ENCODE results near the gene PTH2. TPM values are rescaled to one million over a fixed set of nuclear protein-coding genes. Genes with fewer than 3 reads are reported as not detected.

The PTH2 gene
- total RNA-seq, 2 donors from 2014 or later, result not detected

DNA sequence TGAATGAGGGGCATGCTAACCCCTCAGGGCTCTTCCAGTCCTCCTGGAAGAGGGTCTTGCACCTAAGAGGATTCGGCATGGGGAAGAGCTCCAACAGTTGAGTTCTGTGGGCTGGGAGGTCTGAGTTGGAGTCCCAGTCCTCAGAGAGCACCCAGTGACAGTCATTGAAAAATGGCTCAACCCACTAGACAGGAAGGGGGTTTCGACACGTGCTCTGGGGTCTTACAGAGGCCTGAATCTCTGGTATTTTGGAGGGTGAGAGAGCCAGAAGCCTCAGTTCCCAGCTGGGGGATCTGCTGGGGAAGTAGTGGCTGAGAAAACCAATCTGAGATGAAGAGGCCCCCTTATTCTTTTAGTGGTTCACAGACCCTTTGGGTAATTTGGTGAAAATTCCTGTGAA, 9.0 kb downstream of the PTH2 start:
- no peaks in the 10 kb centered on the region for H3K27me3 ChIP-seq (replicated peaks; ENCODE audit: insufficient read depth)
- H3K4me3 ChIP-seq, result no peak overlapping the region
- DNase-seq (ENCODE audit: low spot score) (no peak), ATAC-seq (ENCODE audit: insufficient number of reproducible peaks, low FRiP score, low read depth) (no peak)
- H3K4me1 ChIP-seq (ENCODE audit: control insufficient read depth in 1 of 2, low read depth in 2 of 2), result no peaks in the 10 kb centered on the region
- H3K36me3 ChIP-seq, result no peaks in the 10 kb centered on the region
- no peaks in the 10 kb centered on the region for H3K9me3 ChIP-seq
- H3K27ac ChIP-seq, result no peak overlapping the region
- TF ChIP-seq, protein P1, sequence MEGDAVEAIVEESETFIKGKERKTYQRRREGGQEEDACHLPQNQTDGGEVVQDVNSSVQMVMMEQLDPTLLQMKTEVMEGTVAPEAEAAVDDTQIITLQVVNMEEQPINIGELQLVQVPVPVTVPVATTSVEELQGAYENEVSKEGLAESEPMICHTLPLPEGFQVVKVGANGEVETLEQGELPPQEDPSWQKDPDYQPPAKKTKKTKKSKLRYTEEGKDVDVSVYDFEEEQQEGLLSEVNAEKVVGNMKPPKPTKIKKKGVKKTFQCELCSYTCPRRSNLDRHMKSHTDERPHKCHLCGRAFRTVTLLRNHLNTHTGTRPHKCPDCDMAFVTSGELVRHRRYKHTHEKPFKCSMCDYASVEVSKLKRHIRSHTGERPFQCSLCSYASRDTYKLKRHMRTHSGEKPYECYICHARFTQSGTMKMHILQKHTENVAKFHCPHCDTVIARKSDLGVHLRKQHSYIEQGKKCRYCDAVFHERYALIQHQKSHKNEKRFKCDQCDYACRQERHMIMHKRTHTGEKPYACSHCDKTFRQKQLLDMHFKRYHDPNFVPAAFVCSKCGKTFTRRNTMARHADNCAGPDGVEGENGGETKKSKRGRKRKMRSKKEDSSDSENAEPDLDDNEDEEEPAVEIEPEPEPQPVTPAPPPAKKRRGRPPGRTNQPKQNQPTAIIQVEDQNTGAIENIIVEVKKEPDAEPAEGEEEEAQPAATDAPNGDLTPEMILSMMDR (IDR thresholded peaks at IDR 0.05), result no peak

DNA sequence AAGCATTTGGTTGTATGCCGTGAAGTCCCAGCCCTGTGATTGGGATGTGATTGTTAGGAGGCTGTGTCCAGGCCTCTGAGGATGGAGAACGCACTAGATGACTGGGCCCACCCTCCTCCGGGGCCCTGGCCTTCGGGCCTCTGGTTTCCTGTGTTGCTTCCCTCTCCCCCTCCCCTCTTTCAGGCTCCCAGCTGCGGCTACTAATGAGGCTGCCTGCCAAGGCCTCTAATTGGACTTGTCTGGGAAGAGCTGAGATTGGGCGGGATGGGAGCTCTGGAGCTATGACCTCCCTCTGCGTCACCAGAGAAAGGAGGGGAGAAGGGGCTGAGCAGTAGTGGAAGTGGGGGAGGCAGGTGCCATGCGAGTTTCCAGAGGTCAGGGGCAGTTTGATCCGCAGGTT, 9.9 kb downstream of the PTH2 start:
- Histone ChIP-seq H3K27me3 (replicated peaks; ENCODE audit: insufficient read depth) (no peaks in the 10 kb centered on the region), H3K4me3 (no peak overlapping the region), H3K36me3 (no peaks in the 10 kb centered on the region), H3K4me1 (ENCODE audit: control insufficient read depth in 1 of 2, low read depth in 2 of 2) (no peaks in the 10 kb centered on the region), H3K27ac (no peak overlapping the region), H3K9me3 (no peaks in the 10 kb centered on the region)
- ATAC-seq (ENCODE audit: insufficient number of reproducible peaks, low FRiP score, low read depth) (no peak), DNase-seq (ENCODE audit: low spot score) (no peak)
- TF ChIP-seq, protein P1 (IDR thresholded peaks at IDR 0.05), result no peak

DNA sequence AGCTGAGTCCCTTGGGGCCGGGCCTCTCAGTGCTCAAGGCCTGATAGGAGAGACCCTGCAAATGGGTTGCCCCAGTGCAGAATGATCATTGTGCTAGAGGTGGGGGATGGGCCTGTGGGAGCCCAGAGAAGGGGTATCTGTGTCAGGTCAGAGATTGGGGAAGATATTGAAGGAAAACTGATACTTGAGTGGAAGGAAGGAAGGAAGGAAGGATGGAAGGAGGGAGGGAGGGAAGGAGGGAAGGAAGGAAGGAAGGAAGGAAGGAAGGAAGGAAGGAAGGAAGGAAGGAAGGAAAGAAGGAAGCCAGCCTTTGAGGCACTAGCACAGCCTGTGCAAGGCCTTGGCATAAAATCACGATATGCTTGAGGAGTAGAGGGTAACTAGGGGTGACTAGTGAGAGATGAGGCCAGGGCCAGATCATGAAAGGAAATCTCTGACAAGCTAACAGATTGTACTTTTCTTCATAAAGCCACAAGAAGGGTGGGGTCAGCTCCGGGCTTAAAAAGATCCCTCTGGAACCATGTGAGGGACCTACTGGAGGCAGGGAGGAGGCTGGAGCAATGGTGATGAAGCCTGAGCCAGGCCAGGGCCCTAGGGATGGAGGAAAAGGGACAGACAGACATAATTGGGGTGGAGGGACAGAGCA, 11.4 kb downstream of the PTH2 start:
- DNase-seq (ENCODE audit: low spot score) (no peak), ATAC-seq (ENCODE audit: insufficient number of reproducible peaks, low FRiP score, low read depth) (no peak)
- H3K27ac ChIP-seq, result no peak overlapping the region
- TF ChIP-seq, protein P1 (IDR thresholded peaks at IDR 0.05), result no peak
- no peaks in the 10 kb centered on the region for H3K36me3 ChIP-seq
- H3K4me3 ChIP-seq, result no peak overlapping the region
- H3K27me3 ChIP-seq (replicated peaks; ENCODE audit: insufficient read depth), result no peaks in the 10 kb centered on the region
- H3K9me3 ChIP-seq, result no peaks in the 10 kb centered on the region
- no peaks in the 10 kb centered on the region for H3K4me1 ChIP-seq (ENCODE audit: control insufficient read depth in 1 of 2, low read depth in 2 of 2)

DNA sequence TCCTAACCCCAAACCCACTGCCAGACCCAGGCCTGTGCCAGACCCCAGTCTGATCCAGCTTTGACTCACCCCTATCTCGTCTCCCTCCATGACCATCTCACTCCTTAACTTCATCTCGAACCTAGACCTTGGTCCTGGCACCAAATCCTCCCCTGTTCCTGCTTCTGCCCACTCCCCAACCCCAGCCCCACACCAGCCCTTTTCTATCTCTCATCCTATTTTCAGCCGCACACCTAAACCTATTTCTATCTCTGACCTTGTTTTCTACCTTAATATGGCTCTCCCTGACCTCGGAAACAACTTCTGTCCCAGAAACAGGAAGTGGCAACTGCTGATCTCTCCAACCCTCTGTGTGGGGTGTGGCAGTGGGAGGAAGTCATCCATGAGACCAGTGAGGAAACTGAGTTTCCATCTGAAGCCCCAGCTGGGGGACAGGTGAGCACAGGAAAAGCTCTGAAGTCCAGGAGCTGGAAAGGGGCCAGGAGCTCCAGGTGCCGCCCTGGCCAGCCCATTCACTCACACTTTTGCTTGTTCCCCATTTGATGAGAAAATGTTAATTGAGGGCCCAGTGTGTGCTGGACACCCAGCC, 13.7 kb downstream of the PTH2 start:
- no peak overlapping the region for H3K4me3 ChIP-seq
- no peaks in the 10 kb centered on the region for H3K4me1 ChIP-seq (ENCODE audit: control insufficient read depth in 1 of 2, low read depth in 2 of 2)
- H3K27ac ChIP-seq, result no peak overlapping the region
- no peaks in the 10 kb centered on the region for H3K27me3 ChIP-seq (replicated peaks; ENCODE audit: insufficient read depth)
- ATAC-seq (ENCODE audit: insufficient number of reproducible peaks, low FRiP score, low read depth) (no peak), DNase-seq (ENCODE audit: low spot score) (no peak)
- TF ChIP-seq, protein P1 (IDR thresholded peaks at IDR 0.05), result no peak
- H3K9me3 ChIP-seq, result no peaks in the 10 kb centered on the region
- no peaks in the 10 kb centered on the region for H3K36me3 ChIP-seq

DNA sequence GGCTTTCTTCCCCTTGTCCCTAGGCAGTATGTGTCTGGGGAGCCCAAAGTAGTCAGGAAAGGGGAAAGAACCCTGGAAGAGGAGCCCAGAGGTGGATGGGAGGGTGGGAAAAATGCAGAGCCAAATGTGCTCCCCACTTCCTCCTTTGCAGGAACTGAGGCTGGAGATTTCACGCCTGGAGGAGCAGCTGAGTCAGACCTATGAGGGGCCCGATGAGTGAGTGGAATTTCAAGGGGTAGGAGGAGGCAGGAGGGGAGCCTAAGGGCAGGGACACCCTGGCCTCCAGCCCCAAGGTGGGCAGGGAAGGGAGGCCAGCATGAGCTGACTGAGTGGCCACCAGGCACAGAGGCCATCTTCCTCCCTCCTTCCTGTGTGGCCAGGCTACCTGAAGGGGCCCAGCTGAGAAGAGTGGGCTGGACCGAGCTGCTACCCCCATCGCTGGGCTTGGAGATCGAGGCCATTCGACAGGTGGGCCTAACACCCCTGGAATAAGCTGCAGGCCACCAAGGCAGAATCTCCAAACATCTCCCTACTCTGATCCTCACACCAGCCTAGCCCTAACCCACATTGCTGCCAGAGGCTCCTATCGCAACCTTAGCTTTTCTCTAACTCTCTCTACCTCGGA, 14.3 kb downstream of the PTH2 start:
- no peaks in the 10 kb centered on the region for H3K27me3 ChIP-seq (replicated peaks; ENCODE audit: insufficient read depth)
- H3K9me3 ChIP-seq, result no peaks in the 10 kb centered on the region
- H3K27ac ChIP-seq, result no peak overlapping the region
- DNase-seq (ENCODE audit: low spot score) (no peak), ATAC-seq (ENCODE audit: insufficient number of reproducible peaks, low FRiP score, low read depth) (no peak)
- H3K4me3 ChIP-seq, result no peak overlapping the region
- H3K4me1 ChIP-seq (ENCODE audit: control insufficient read depth in 1 of 2, low read depth in 2 of 2), result no peaks in the 10 kb centered on the region
- H3K36me3 ChIP-seq, result no peaks in the 10 kb centered on the region
- TF ChIP-seq, protein P1 (IDR thresholded peaks at IDR 0.05), result no peak

Data from thoracic aorta (tissue), 2 donors.